ENCODE data around the gene AUTS2. TPM values are rescaled to one million over a fixed set of nuclear protein-coding genes. Genes with fewer than 3 reads are reported as not detected.

AUTS2 gene
- total RNA-seq, 4 donors from 2014 or later: 14.9 to 27.2 (median 17.5) TPM

DNA sequence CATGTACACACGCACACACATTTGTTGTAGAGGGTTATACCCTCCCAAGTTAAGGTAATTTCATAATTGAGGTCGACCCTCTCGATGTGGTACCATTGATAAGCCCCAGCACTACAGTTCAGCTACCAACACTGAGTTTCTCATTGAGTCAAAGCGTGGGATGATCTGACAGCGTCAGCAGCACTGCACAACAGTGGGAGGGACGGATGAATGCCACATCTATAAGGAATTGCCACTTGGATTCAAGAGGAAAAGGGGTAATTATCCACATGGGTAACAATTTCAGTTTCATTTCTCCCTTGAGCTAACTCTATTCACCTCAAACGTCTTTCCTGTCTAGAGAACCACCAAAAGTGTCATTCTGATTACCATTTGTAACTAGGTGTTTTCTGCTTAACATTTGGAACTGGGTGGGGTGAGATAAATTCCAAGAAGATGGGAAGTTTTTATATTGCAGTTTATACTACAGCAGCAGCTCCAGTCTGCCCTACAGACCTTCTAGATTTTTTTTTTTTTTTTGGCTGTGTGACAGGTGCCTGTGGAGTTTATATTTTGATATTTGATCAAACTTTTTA is 342.9 kb downstream of the AUTS2 start:
- H3K27ac ChIP-seq: no peak overlapping the region
- intact Hi-C loops (cut with DNase I): no loop called here
- no peaks in the 10 kb centered on the region for H3K9me3 ChIP-seq
- WGBS, 2 donors: 93 to 95% methylated on average over 7 of the region's 7 CpGs
- H3K27me3 ChIP-seq: no peaks in the 10 kb centered on the region
- no peak overlapping the region for H3K4me3 ChIP-seq (replicated peaks in 1 of 3)
- no peak for TF ChIP-seq POLR2A (IDR thresholded peaks at IDR 0.05)
- TF ChIP-seq CTCF (IDR thresholded peaks at IDR 0.05): no peak
- H3K4me1 ChIP-seq: no peaks in the 10 kb centered on the region
- H3K36me3 ChIP-seq: no peaks in the 10 kb centered on the region
- DNase-seq: no peak

GRCh38 chr7:69942573-69942972 is 344.3 kb downstream of the AUTS2 start:
- no peak overlapping the region for H3K27ac ChIP-seq
- no peak for TF ChIP-seq POLR2A (IDR thresholded peaks at IDR 0.05)
- TF ChIP-seq CTCF (IDR thresholded peaks at IDR 0.05): no peak
- 96 to 100% methylated on average over 1 of the region's 1 CpG for WGBS, 2 donors
- no peaks in the 10 kb centered on the region for H3K27me3 ChIP-seq
- intact Hi-C loops (cut with DNase I): no loop called here
- no peaks in the 10 kb centered on the region for H3K36me3 ChIP-seq
- no peak overlapping the region for H3K4me3 ChIP-seq (replicated peaks in 1 of 3)
- no peaks in the 10 kb centered on the region for H3K9me3 ChIP-seq
- H3K4me1 ChIP-seq: no peaks in the 10 kb centered on the region
- no peak for DNase-seq

DNA sequence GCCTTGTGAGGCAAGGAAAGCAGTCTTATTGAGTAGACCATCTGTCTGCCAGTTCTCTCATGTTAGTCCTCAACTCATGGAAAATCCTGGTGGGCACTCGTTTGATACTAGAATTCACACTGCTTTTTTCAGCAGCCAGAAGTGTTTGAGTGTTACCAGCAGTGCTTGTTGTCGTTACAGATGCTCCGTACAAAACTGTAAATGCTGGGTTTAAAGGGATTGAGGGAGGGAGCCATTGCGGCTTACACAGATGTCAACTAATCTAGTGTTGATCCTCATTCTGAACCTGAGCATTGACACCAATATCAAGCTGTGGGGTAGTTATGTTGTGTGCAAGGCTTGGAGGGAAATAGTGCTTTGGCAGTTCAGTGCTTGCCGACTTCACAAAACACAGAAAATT is 348.6 kb downstream of the AUTS2 start:
- Histone ChIP-seq H3K9me3 (no peaks in the 10 kb centered on the region), H3K36me3 (no peaks in the 10 kb centered on the region), H3K27ac (no peak overlapping the region), H3K4me1 (no peaks in the 10 kb centered on the region), H3K27me3 (no peaks in the 10 kb centered on the region), H3K4me3 (replicated peaks in 1 of 3) (no peak overlapping the region)
- TF ChIP-seq CTCF (IDR thresholded peaks at IDR 0.05) (no peak), POLR2A (IDR thresholded peaks at IDR 0.05) (no peak)
- no peak for DNase-seq
- WGBS, 2 donors: 83 to 91% methylated on average over 5 of the region's 5 CpGs
- intact Hi-C loops (cut with DNase I): no loop called here

GRCh38 chr7:69947998-69948397 is 349.7 kb downstream of the AUTS2 start:
- H3K27me3 ChIP-seq: no peaks in the 10 kb centered on the region
- 57 to 78% methylated on average over 3 of the region's 3 CpGs for WGBS, 2 donors
- no peaks in the 10 kb centered on the region for H3K4me1 ChIP-seq
- no peaks in the 10 kb centered on the region for H3K36me3 ChIP-seq
- no peak for TF ChIP-seq CTCF (IDR thresholded peaks at IDR 0.05)
- TF ChIP-seq POLR2A (IDR thresholded peaks at IDR 0.05): no peak
- H3K9me3 ChIP-seq: no peaks in the 10 kb centered on the region
- H3K4me3 ChIP-seq (replicated peaks in 1 of 3): no peak overlapping the region
- no peak overlapping the region for H3K27ac ChIP-seq
- intact Hi-C loops (cut with DNase I): no loop called here
- DNase-seq: peak; percentile 42 to 43

DNA sequence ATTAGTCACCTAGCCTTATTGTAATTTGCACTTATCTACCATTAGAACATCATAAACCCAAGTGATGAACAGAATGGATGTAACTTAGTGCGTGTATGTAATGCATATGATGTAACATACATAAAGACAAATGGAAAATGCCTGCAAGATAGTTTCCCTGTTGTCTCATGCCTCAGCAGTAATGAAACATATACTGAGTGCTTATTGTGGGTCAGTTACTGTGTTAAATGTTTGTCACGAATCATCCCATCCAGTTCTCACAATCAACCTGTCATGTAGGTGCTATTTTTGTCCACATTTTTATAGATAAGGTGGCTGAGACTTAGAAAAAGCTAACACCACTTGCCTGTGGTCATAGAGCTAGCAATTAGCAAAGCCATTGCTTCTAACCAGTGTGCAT is 350.8 kb downstream of the AUTS2 start:
- intact Hi-C loops (cut with DNase I): no loop called here
- Histone ChIP-seq H3K27ac (no peak overlapping the region), H3K4me3 (replicated peaks in 1 of 3) (no peak overlapping the region), H3K9me3 (no peaks in the 10 kb centered on the region), H3K27me3 (no peaks in the 10 kb centered on the region), H3K4me1 (no peaks in the 10 kb centered on the region), H3K36me3 (no peaks in the 10 kb centered on the region)
- WGBS, 2 donors: 81 to 90% methylated on average over 2 of the region's 2 CpGs
- TF ChIP-seq CTCF (IDR thresholded peaks at IDR 0.05) (no peak), POLR2A (IDR thresholded peaks at IDR 0.05) (no peak)
- DNase-seq: no peak

Measured in thyroid gland (tissue), 4 donors.